ENCODE results near the gene SBF2. TPM values are rescaled to one million over a fixed set of nuclear protein-coding genes. Genes with fewer than 3 reads are reported as not detected.
A peak's percentile ranks its signal among the peaks of the same experiment; 100 is the strongest.

The SBF2 gene
- total RNA-seq, 1 donor from 2014 or later: 39.5 TPM

DNA sequence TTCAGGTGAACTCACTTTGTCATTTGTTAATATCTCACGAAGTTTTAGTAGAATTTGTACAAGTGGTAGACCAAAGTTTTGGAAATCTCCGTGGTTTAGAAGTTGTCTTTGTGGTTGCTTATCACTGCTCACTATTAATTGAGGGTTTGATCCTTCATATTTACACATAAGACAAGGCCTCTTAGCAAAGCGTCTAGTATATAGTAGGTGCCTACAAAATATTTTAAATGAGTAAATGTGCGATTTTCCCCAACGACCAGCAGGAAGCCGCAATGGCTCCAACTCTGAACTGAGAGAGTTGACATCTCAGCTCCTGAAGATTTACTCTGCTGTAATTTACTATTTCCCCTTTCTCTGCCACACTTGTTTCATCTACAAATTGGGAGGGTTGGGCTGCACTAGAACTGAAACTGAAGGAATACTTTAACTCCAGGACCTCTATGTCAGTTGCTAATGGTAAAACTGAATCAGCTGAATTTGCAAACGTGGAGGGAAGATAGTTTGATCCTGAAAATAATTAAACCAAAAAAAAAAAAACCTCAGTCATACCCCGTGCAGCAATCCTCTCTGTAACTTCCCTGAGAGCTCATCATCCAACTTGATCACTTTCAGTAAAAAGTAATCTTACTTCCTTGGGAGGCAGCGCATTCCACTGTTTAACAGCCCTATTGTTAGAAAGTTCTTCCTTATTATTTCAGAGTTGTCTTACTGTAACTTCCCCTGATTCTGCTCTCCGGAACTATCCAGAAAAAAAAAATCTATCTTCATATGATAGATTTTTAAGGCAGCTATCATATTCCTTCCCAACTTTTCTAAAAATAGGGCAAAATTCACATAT is 1.3 kb upstream of the SBF2 start:
- H3K27me3 Mint-ChIP-seq: peaks cover 6% of the 10 kb centered on the region
- no peaks in the 10 kb centered on the region for H3K9me3 Mint-ChIP-seq
- H3K4me1 Mint-ChIP-seq (ENCODE audit: unreplicated experiment): peaks cover 24% of the 10 kb centered on the region
- peak overlapping the region; percentile 96 for H3K27ac Mint-ChIP-seq
- no peak for DNase-seq (ENCODE audit: extremely low spot score, unreplicated experiment)
- TF ChIP-seq, protein P1, sequence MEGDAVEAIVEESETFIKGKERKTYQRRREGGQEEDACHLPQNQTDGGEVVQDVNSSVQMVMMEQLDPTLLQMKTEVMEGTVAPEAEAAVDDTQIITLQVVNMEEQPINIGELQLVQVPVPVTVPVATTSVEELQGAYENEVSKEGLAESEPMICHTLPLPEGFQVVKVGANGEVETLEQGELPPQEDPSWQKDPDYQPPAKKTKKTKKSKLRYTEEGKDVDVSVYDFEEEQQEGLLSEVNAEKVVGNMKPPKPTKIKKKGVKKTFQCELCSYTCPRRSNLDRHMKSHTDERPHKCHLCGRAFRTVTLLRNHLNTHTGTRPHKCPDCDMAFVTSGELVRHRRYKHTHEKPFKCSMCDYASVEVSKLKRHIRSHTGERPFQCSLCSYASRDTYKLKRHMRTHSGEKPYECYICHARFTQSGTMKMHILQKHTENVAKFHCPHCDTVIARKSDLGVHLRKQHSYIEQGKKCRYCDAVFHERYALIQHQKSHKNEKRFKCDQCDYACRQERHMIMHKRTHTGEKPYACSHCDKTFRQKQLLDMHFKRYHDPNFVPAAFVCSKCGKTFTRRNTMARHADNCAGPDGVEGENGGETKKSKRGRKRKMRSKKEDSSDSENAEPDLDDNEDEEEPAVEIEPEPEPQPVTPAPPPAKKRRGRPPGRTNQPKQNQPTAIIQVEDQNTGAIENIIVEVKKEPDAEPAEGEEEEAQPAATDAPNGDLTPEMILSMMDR (conservative IDR thresholded peaks at IDR 0.05): no peak
- H3K4me3 Mint-ChIP-seq: peak overlapping the region; percentile 96
- H3K36me3 Mint-ChIP-seq: peaks cover 10% of the 10 kb centered on the region

- Mint-ChIP-seq H3K4me3 (peak overlapping the region; percentile 96), H3K27me3 (no peaks in the 10 kb centered on the region), H3K9me3 (no peaks in the 10 kb centered on the region), H3K36me3 (peaks cover 4% of the 10 kb centered on the region), H3K27ac (peak overlapping the region; percentile 96), H3K4me1 (ENCODE audit: unreplicated experiment) (peaks cover 30% of the 10 kb centered on the region)
- TF ChIP-seq, protein P1 (conservative IDR thresholded peaks at IDR 0.05): no peak
- DNase-seq (ENCODE audit: extremely low spot score, unreplicated experiment): no peak
These were observed 403 bp upstream of the SBF2 start for GRCh38 chr11:10294290-10294953.

DNA sequence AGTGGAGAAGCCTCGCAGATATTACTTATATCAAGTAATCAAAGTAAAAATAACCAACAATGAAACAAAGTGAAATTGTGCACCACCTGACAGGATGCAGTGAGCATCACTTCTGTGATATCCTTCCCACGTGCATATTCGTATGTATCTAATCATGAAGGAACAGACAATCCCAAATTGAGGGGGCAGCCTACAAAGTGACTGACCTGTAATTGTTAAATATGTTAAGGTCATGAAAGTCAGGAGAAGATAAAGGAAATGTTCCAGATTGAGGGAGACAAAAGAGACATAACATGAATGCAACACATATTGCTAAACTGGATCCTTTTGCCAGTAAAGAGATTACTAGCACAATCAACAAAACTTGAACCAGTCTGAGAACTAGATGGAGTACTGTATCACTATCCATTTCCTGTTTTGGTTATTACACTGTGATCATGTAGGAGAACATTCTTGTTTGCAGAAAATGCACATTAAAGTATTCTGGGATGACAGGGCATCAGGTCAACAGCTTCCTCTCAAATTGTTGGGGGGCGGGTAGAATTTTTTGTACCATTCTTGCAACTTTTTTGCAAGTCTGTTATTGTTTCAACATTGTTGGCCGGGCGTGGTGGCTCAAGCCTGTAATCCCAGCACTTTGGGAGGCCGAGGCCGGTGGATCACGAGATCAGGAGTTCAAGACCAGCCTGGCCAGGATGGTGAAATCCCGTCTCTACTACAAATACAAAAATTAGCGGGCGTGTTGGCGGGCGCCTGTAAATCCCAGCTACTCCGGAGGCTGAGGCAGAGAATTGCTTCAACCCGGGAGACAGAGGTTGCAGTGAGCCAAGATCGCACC is 2.0 kb downstream of the SBF2 start:
- Mint-ChIP-seq H3K4me3 (peak overlapping the region; percentile 69), H3K36me3 (no peaks in the 10 kb centered on the region), H3K27ac (peak overlapping the region; percentile 13), H3K27me3 (no peaks in the 10 kb centered on the region), H3K4me1 (ENCODE audit: unreplicated experiment) (peaks cover 26% of the 10 kb centered on the region), H3K9me3 (no peaks in the 10 kb centered on the region)
- no peak for DNase-seq (ENCODE audit: extremely low spot score, unreplicated experiment)
- TF ChIP-seq, protein P1 (conservative IDR thresholded peaks at IDR 0.05): no peak

DNA sequence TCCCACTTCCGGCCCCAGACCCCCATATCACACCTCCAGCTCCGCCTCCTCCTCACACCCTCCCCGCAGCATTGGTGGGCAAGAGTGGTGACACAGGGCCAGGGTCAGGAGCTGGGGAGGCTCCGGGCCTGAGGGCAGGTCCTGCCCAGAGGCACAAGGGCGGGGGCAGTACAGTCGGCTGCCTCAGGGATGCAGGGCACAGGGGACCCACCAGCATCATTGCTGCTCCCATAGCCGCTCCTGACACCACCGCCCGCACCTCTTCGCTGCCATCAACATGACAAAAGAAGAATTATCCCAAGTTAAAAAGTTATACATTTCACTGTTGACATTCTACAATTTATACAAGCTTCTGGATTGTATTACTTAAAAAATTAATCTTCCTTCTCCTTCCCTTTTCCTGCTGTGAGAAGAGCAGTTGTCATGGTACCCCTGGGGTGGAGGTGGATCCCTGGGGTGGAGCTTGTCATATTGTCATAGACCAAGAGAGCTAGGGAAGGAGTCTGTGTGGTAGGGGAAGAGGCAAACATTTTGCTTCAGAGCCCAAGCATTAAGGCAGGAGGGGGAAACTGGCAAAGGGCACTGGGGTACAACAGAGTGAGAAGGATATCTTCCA is 4.1 kb downstream of the SBF2 start:
- Mint-ChIP-seq H3K4me3 (peak overlapping the region; percentile 5), H3K9me3 (no peaks in the 10 kb centered on the region), H3K4me1 (ENCODE audit: unreplicated experiment) (peaks cover 23% of the 10 kb centered on the region), H3K27me3 (no peaks in the 10 kb centered on the region), H3K36me3 (no peaks in the 10 kb centered on the region), H3K27ac (no peak overlapping the region)
- DNase-seq (ENCODE audit: extremely low spot score, unreplicated experiment): no peak
- TF ChIP-seq, protein P1 (conservative IDR thresholded peaks at IDR 0.05): no peak
